Measurements from ENCODE around the gene UGT2B15.

The UGT2B15 gene

GRCh38 chr4:68613752-68614151 is 56.7 kb downstream of the UGT2B15 start:
- H3K27ac ChIP-seq (ENCODE audit: insufficient read depth, low read length, poor library complexity, severe bottlenecking): no peak overlapping the region
- H3K36me3 ChIP-seq (ENCODE audit: control insufficient read depth, insufficient read depth, low read length): no peaks in the 10 kb centered on the region
- H3K4me3 ChIP-seq (ENCODE audit: insufficient read depth, low read depth, low read length, poor library complexity, severe bottlenecking): no peak overlapping the region
- no peaks in the 10 kb centered on the region for H3K9me3 ChIP-seq (ENCODE audit: control insufficient read depth, low read length)
- H3K27me3 ChIP-seq (replicated peaks; ENCODE audit: control insufficient read depth, insufficient read depth, low read length, poor library complexity, severe bottlenecking): no peaks in the 10 kb centered on the region
- DNase-seq: no peak
- no peaks in the 10 kb centered on the region for H3K4me1 ChIP-seq (ENCODE audit: control insufficient read depth, insufficient read depth, low read length, poor library complexity, severe bottlenecking)

GRCh38 chr4:68606240-68606639 is 64.2 kb downstream of the UGT2B15 start:
- no peaks in the 10 kb centered on the region for H3K27me3 ChIP-seq (replicated peaks; ENCODE audit: control insufficient read depth, insufficient read depth, low read length, poor library complexity, severe bottlenecking)
- H3K4me1 ChIP-seq (ENCODE audit: control insufficient read depth, insufficient read depth, low read length, poor library complexity, severe bottlenecking): no peaks in the 10 kb centered on the region
- DNase-seq: no peak
- H3K9me3 ChIP-seq (ENCODE audit: control insufficient read depth, low read length): no peaks in the 10 kb centered on the region
- H3K27ac ChIP-seq (ENCODE audit: insufficient read depth, low read length, poor library complexity, severe bottlenecking): no peak overlapping the region
- H3K4me3 ChIP-seq (ENCODE audit: insufficient read depth, low read depth, low read length, poor library complexity, severe bottlenecking): no peak overlapping the region
- no peaks in the 10 kb centered on the region for H3K36me3 ChIP-seq (ENCODE audit: control insufficient read depth, insufficient read depth, low read length)

GRCh38 chr4:68599150-68599549 is 71.3 kb downstream of the UGT2B15 start:
- Histone ChIP-seq H3K27me3 (replicated peaks; ENCODE audit: control insufficient read depth, insufficient read depth, low read length, poor library complexity, severe bottlenecking) (no peaks in the 10 kb centered on the region), H3K36me3 (ENCODE audit: control insufficient read depth, insufficient read depth, low read length) (no peaks in the 10 kb centered on the region), H3K4me3 (ENCODE audit: insufficient read depth, low read depth, low read length, poor library complexity, severe bottlenecking) (no peak overlapping the region), H3K27ac (ENCODE audit: insufficient read depth, low read length, poor library complexity, severe bottlenecking) (no peak overlapping the region), H3K4me1 (ENCODE audit: control insufficient read depth, insufficient read depth, low read length, poor library complexity, severe bottlenecking) (no peaks in the 10 kb centered on the region), H3K9me3 (ENCODE audit: control insufficient read depth, low read length) (no peaks in the 10 kb centered on the region)
- no peak for DNase-seq

GRCh38 chr4:68597482-68597881 is 73.0 kb downstream of the UGT2B15 start:
- no peak overlapping the region for H3K27ac ChIP-seq (ENCODE audit: insufficient read depth, low read length, poor library complexity, severe bottlenecking)
- H3K4me3 ChIP-seq (ENCODE audit: insufficient read depth, low read depth, low read length, poor library complexity, severe bottlenecking): no peak overlapping the region
- DNase-seq: no peak
- no peaks in the 10 kb centered on the region for H3K4me1 ChIP-seq (ENCODE audit: control insufficient read depth, insufficient read depth, low read length, poor library complexity, severe bottlenecking)
- H3K36me3 ChIP-seq (ENCODE audit: control insufficient read depth, insufficient read depth, low read length): no peaks in the 10 kb centered on the region
- H3K27me3 ChIP-seq (replicated peaks; ENCODE audit: control insufficient read depth, insufficient read depth, low read length, poor library complexity, severe bottlenecking): no peaks in the 10 kb centered on the region
- H3K9me3 ChIP-seq (ENCODE audit: control insufficient read depth, low read length): no peaks in the 10 kb centered on the region
